H9 (cell line): Measurements from ENCODE around the gene FBXO28. TPM values are rescaled to one million over a fixed set of nuclear protein-coding genes. Genes with fewer than 3 reads are reported as not detected.

ENCODE experiments used
- DNase-seq: peaks from one replicate; pipeline ENCODE4 v3.0.0-alpha.2; 2017
- H2AFZ ChIP-seq: one replicate; pipeline ENCODE4 v1.6.1; 2013; ENCODE audit warnings: mild to moderate bottlenecking, low read length, control low read depth, moderate library complexity
- H2AK5ac ChIP-seq: 2 replicates; pipeline ENCODE4 v1.6.1; 2013; ENCODE audit warnings: low read length, control low read depth, mixed read lengths; ENCODE audit not compliant: insufficient read length
- H2BK120ac ChIP-seq: one replicate; pipeline ENCODE4 v1.6.1; 2013; ENCODE audit warnings: low read depth, mild to moderate bottlenecking, low read length, control low read depth, inconsistent platforms; ENCODE audit not compliant: poor library complexity, severe bottlenecking
- H2BK12ac ChIP-seq: 2 replicates; pipeline ENCODE4 v1.6.1; 2013; ENCODE audit warnings: low read length, control low read depth, mixed read lengths, low read depth; ENCODE audit not compliant: insufficient read length
- H2BK15ac ChIP-seq: 2 replicates; pipeline ENCODE4 v1.6.1; 2013; ENCODE audit warnings: low read depth, low read length, control low read depth
- H2BK20ac ChIP-seq: one replicate; pipeline ENCODE4 v1.6.1; 2013; ENCODE audit warnings: low read depth, mild to moderate bottlenecking, low read length, control low read depth, inconsistent platforms; ENCODE audit not compliant: poor library complexity, severe bottlenecking
- H2BK5ac ChIP-seq: 2 replicates; pipeline ENCODE4 v1.6.1; 2013; ENCODE audit warnings: low read length, control low read depth, mixed read lengths; ENCODE audit not compliant: insufficient read length
- H3K14ac ChIP-seq: 2 replicates; pipeline ENCODE4 v1.6.1; 2013; ENCODE audit warnings: low read length, control low read depth; ENCODE audit not compliant: insufficient read depth
- H3K18ac ChIP-seq: 2 replicates; pipeline ENCODE4 v1.6.1; 2013; ENCODE audit warnings: low read depth, mild to moderate bottlenecking, mixed read lengths, low read length, control low read depth; ENCODE audit not compliant: insufficient read length
- H3K23ac ChIP-seq: 2 replicates; pipeline ENCODE4 v1.6.1; 2013; ENCODE audit warnings: low read length, control low read depth, mixed read lengths, low read depth; ENCODE audit not compliant: insufficient read length
- H3K23me2 ChIP-seq: 2 replicates; pipeline ENCODE4 v1.6.1; 2013; ENCODE audit warnings: low read depth, mild to moderate bottlenecking, mixed read lengths, low read length, control low read depth; ENCODE audit not compliant: insufficient read length, poor library complexity, severe bottlenecking
- H3K27ac ChIP-seq: 2 replicates; pipeline ENCODE4 v1.5.1; 2013; ENCODE audit warnings: low read length, control low read depth, mixed read lengths, low read depth; ENCODE audit not compliant: insufficient read length
- H3K27me3 ChIP-seq: 2 replicates; pipeline ENCODE4 v1.6.1; 2013; ENCODE audit warnings: low read length, control low read depth, inconsistent platforms; ENCODE audit not compliant: insufficient read depth
- H3K4ac ChIP-seq: 2 replicates; pipeline ENCODE4 v1.6.1; 2013; ENCODE audit warnings: low read depth, mild to moderate bottlenecking, control low read depth, inconsistent platforms, low read length, moderate library complexity
- H3K4me1 ChIP-seq: 2 replicates; pipeline ENCODE4 v1.6.1; 2013; ENCODE audit warnings: low read length, control low read depth, inconsistent platforms; ENCODE audit not compliant: insufficient read depth
- H3K4me2 ChIP-seq: 2 replicates; pipeline ENCODE4 v1.6.1; 2013; ENCODE audit warnings: low read length, control low read depth, mixed read lengths; ENCODE audit not compliant: insufficient read length, insufficient read depth
- H3K56ac ChIP-seq: 2 replicates; pipeline ENCODE4 v1.6.1; 2013; ENCODE audit warnings: low read depth, mild to moderate bottlenecking, mixed read lengths, low read length, control low read depth; ENCODE audit not compliant: insufficient read length
- H3K79me1 ChIP-seq: 2 replicates; pipeline ENCODE4 v1.6.1; 2013; ENCODE audit warnings: low read depth, mild to moderate bottlenecking, moderate library complexity, low read length, control low read depth, inconsistent platforms; ENCODE audit not compliant: insufficient read depth, poor library complexity, severe bottlenecking
- H3K79me2 ChIP-seq: 2 replicates; pipeline ENCODE4 v1.6.1; 2013; ENCODE audit warnings: low read length, control low read depth, inconsistent platforms; ENCODE audit not compliant: insufficient read depth
- H3K9ac ChIP-seq: 2 replicates; pipeline ENCODE4 v1.6.1; 2013; ENCODE audit warnings: low read length, control low read depth, mixed read lengths; ENCODE audit not compliant: insufficient read length; ENCODE audit errors: extremely low read depth
- H3K9me3 ChIP-seq: one replicate; pipeline ENCODE4 v1.6.1; 2013; ENCODE audit warnings: low read depth, low read length, inconsistent platforms; ENCODE audit not compliant: control insufficient read depth
- H3T11ph ChIP-seq: one replicate; pipeline ENCODE4 v1.6.1; 2013; ENCODE audit warnings: mild to moderate bottlenecking, low read length, control low read depth, inconsistent platforms
- H4K20me1 ChIP-seq: one replicate; pipeline ENCODE4 v1.6.1; 2013; ENCODE audit not compliant: control insufficient read depth, insufficient read length, insufficient read depth
- H4K5ac ChIP-seq: 2 replicates; pipeline ENCODE4 v1.6.1; 2013; ENCODE audit warnings: low read depth, mild to moderate bottlenecking, mixed read lengths, low read length, control low read depth; ENCODE audit not compliant: insufficient read length
- H4K8ac ChIP-seq: replicated peaks from 2 replicates; pipeline ENCODE4 v1.6.1; 2013; ENCODE audit warnings: low read length, control low read depth, mixed read lengths, low read depth; ENCODE audit not compliant: insufficient read length
- H4K91ac ChIP-seq: 2 replicates; pipeline ENCODE4 v1.6.1; 2013; ENCODE audit warnings: low read depth, mild to moderate bottlenecking, moderate library complexity, mixed read lengths, low read length, control low read depth; ENCODE audit not compliant: insufficient read length
- H3K27ac Mint-ChIP-seq, 3 experiments: 2 replicates in 2 of 3; 3 replicates in 1 of 3; pipeline ENCODE4 v1.8.0; 2020 to 2021; ENCODE audit warnings: mixed read lengths in 3 of 3, mild to moderate bottlenecking in 1 of 3, moderate library complexity in 1 of 3
- H3K27me3 Mint-ChIP-seq: 2 replicates; pipeline ENCODE4 v1.8.0; 2021; ENCODE audit warnings: low read depth, mild to moderate bottlenecking, moderate library complexity, mixed read lengths
- H3K36me3 Mint-ChIP-seq, 3 experiments: 2 replicates in 2 of 3; 3 replicates in 1 of 3; pipeline ENCODE4 v1.8.0; 2020 to 2021; ENCODE audit warnings: low read depth in 3 of 3, mixed read lengths in 3 of 3; ENCODE audit not compliant: insufficient read depth in 1 of 3
- H3K4me1 Mint-ChIP-seq, 2 experiments: 2 replicates each; pipeline ENCODE4 v1.8.0; 2020; ENCODE audit warnings: mixed read lengths in 2 of 2
- H3K4me3 Mint-ChIP-seq, 2 experiments: 2 replicates in 1 of 2; 3 replicates in 1 of 2; pipeline ENCODE4 v1.8.0; 2020 to 2021; ENCODE audit warnings: mild to moderate bottlenecking in 2 of 2, mixed read lengths in 2 of 2, moderate library complexity in 1 of 2
- H3K9me3 Mint-ChIP-seq, 2 experiments: 2 replicates in 1 of 2; 3 replicates in 1 of 2; pipeline ENCODE4 v1.8.0; 2020; ENCODE audit warnings: mild to moderate bottlenecking in 2 of 2, mixed read lengths in 2 of 2, moderate library complexity in 1 of 2
- WGBS: extraction: QIAGEN DNeasy Blood & Tissue Kit; methylation state at CpG from one replicate; pipeline ENCODE4 v1.1.7; 2013; ENCODE audit warnings: missing lambda C conversion rate, low lambda C conversion rate, mixed read lengths; ENCODE audit not compliant: insufficient read length; ENCODE audit errors: extremely low coverage; 5-methylcytosine and 5-hydroxymethylcytosine counted together
- total RNA-seq: library from RNA; stranded (reverse); gene quantifications from 2 replicates; pipeline ENCODE4 v1.2.1, GENCODE V29; 2021
- TF ChIP-seq, protein P1 (sequence below): fragments of 200-600 bp; sonication (generic); conservative IDR thresholded peaks from 3 replicates; pipeline ENCODE4 v1.8.0; 2021; ENCODE audit warnings: antibody characterized with exemption, mild to moderate bottlenecking

Gene FBXO28
- total RNA-seq, 1 experiment from 2014 or later = 55.0 TPM

GRCh38 chr1:224096773-224097172 lies 17.1 kb upstream of the FBXO28 start:
- Histone ChIP-seq H2BK12ac (no peak overlapping the region), H3K4me1 (no peaks in the 10 kb centered on the region), H4K20me1 (no peaks in the 10 kb centered on the region), H3K79me1 (no peaks in the 10 kb centered on the region), H3K9me3 (no peaks in the 10 kb centered on the region), H3K27ac (no peak overlapping the region), H2AFZ (no peak overlapping the region), H3T11ph (no peak overlapping the region), H2AK5ac (no peak overlapping the region), H2BK120ac (no peak overlapping the region), H3K18ac (no peak overlapping the region), H3K79me2 (no peaks in the 10 kb centered on the region), H4K91ac (no peak overlapping the region), H2BK15ac (no peak overlapping the region), H3K56ac (no peak overlapping the region), H3K27me3 (no peaks in the 10 kb centered on the region; the same call in 1 of the 2 replicates), H3K23ac (no peak overlapping the region), H3K9ac (no peak overlapping the region), H3K14ac (no peak overlapping the region), H4K5ac (no peak overlapping the region), H2BK20ac (no peak overlapping the region), H3K4me2 (no peak overlapping the region), H3K23me2 (no peaks in the 10 kb centered on the region), H3K4ac (no peak overlapping the region), H2BK5ac (no peak overlapping the region), H4K8ac (no peak overlapping the region)
- DNase-seq = no peak
- TF ChIP-seq, protein P1, sequence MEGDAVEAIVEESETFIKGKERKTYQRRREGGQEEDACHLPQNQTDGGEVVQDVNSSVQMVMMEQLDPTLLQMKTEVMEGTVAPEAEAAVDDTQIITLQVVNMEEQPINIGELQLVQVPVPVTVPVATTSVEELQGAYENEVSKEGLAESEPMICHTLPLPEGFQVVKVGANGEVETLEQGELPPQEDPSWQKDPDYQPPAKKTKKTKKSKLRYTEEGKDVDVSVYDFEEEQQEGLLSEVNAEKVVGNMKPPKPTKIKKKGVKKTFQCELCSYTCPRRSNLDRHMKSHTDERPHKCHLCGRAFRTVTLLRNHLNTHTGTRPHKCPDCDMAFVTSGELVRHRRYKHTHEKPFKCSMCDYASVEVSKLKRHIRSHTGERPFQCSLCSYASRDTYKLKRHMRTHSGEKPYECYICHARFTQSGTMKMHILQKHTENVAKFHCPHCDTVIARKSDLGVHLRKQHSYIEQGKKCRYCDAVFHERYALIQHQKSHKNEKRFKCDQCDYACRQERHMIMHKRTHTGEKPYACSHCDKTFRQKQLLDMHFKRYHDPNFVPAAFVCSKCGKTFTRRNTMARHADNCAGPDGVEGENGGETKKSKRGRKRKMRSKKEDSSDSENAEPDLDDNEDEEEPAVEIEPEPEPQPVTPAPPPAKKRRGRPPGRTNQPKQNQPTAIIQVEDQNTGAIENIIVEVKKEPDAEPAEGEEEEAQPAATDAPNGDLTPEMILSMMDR = no peak
- Mint-ChIP-seq H3K4me3 (no peak overlapping the region), H3K36me3 (peaks cover 3 to 7% (median 6%) of the 10 kb centered on the region in 3 experiments; a peak in 4 of 7 replicates), H3K27ac (no peak overlapping the region), H3K9me3 (peaks cover 5 to 8% of the 10 kb centered on the region in 2 experiments; a peak in 3 of 5 replicates), H3K27me3 (peaks cover 7% of the 10 kb centered on the region), H3K4me1 (no peaks in the 10 kb centered on the region)
- no CpG with 5 or more reads among the region's 1 CpG for WGBS
